Lower lobe of right lung (tissue), 2 donors: ENCODE measurements around the gene COL11A1. TPM values are rescaled to one million over a fixed set of nuclear protein-coding genes. Genes with fewer than 3 reads are reported as not detected.

Experiments
- ATAC-seq, 2 donors: fragments of 200-7000 bp; cut with Tn5 transposase; one replicate each; pipeline ENCODE4 v1.9.1; 2020 to 2022; ENCODE audit warnings: mild to moderate bottlenecking in 2 of 2, moderate library complexity in 2 of 2
- DNase-seq: peaks from one replicate; pipeline ENCODE4 v3.0.0-alpha.2; 2020
- H3K27ac ChIP-seq: fragments of 200-600 bp; one replicate; pipeline ENCODE4 v1.8.0; 2022
- H3K27me3 ChIP-seq: fragments of 200-600 bp; one replicate; pipeline ENCODE4 v1.8.0; 2022; ENCODE audit warnings: low read depth
- H3K36me3 ChIP-seq: fragments of 200-600 bp; one replicate; pipeline ENCODE4 v1.8.0; 2022; ENCODE audit warnings: mild to moderate bottlenecking
- H3K4me1 ChIP-seq: fragments of 200-600 bp; one replicate; pipeline ENCODE4 v1.8.0; 2022
- H3K4me3 ChIP-seq: fragments of 200-600 bp; one replicate; pipeline ENCODE4 v1.8.0; 2022; ENCODE audit warnings: mild to moderate bottlenecking
- H3K9me3 ChIP-seq: fragments of 200-600 bp; one replicate; pipeline ENCODE4 v1.8.0; 2022
- CTCF ChIP-seq: fragments of 200-600 bp; IDR thresholded peaks from one replicate; pipeline ENCODE4 v1.8.0; 2022; ENCODE audit warnings: antibody characterized with exemption, mild to moderate bottlenecking
- intact Hi-C: fragments of 100-400 bp; cut with DNase I; formaldehyde crosslinking; loops from one replicate; pipeline ENCODE4 v1.11.0; 2022
- total RNA-seq: library from RNA; stranded (reverse); fragmentation: NEBNext Ultra II Directional; extraction: Animal tissue kit (Norgen Biotek cat#: 25700); gene quantifications from one replicate; pipeline ENCODE4 v1.2.1, GENCODE V29; 2021
- donor health status: DM: no; HTN: yes; CAD: no; lungs with severe emphysema.

COL11A1 gene
- total RNA-seq, 1 donor from 2014 or later: 0.56 TPM

DNA sequence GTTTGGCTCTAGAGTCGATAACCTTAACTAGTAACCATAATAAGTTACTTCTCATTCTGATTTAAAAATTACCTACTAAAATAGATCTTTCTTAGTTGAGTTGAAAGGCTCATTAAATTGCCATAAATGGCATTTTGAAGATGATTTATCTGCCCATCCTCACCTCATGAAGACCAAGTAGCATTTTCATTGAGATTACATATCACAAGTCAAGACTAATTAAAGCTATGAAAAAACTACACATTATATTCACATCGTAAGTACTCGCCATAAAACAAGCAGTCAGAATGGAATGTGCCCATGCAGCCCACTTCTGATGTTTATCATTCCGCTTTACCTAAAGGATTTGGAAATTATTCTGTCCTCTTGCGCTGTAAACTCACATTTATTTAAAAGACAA, 212.0 kb downstream of the COL11A1 start:
- no peaks in the 10 kb centered on the region for H3K4me1 ChIP-seq
- H3K9me3 ChIP-seq: no peaks in the 10 kb centered on the region
- ATAC-seq (no peak), DNase-seq (no peak)
- intact Hi-C loops: no loop called here
- no peak for TF ChIP-seq CTCF
- no peak overlapping the region for H3K4me3 ChIP-seq
- no peaks in the 10 kb centered on the region for H3K36me3 ChIP-seq
- no peak overlapping the region for H3K27ac ChIP-seq
- no peaks in the 10 kb centered on the region for H3K27me3 ChIP-seq

- no peak overlapping the region for H3K27ac ChIP-seq
- H3K4me3 ChIP-seq: no peak overlapping the region
- H3K4me1 ChIP-seq: no peaks in the 10 kb centered on the region
- TF ChIP-seq CTCF: no peak
- no peaks in the 10 kb centered on the region for H3K36me3 ChIP-seq
- no peak for ATAC-seq
- no peaks in the 10 kb centered on the region for H3K9me3 ChIP-seq
- H3K27me3 ChIP-seq: no peaks in the 10 kb centered on the region
- no peak for DNase-seq
- intact Hi-C loops: no loop called here
Measured at GRCh38 chr1:102891868-102892625, 216.3 kb downstream of the COL11A1 start.

DNA sequence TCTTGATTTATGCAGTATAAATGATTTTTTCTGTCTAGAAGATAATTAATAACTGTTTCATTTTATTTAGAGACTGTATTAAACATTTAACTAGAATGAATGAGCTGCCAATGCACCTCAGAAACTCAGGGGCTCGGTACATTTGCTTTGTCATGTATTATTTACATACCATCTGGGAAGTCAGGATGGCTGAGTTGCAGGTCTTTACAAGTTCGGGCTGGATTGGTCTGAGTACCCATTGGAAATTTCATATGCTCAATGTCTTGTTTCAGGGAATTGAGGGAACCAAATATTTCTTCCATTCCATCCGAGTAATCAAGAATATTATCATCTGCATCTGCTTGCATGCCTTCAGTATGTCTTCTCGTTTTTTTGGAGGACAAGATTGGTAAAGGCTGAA, 221.7 kb downstream of the COL11A1 start:
- H3K27me3 ChIP-seq: no peaks in the 10 kb centered on the region
- H3K9me3 ChIP-seq: no peaks in the 10 kb centered on the region
- no peak for TF ChIP-seq CTCF
- DNase-seq: no peak
- no peak overlapping the region for H3K27ac ChIP-seq
- no peaks in the 10 kb centered on the region for H3K4me1 ChIP-seq
- ATAC-seq: no peak
- intact Hi-C loops: no loop called here
- no peak overlapping the region for H3K4me3 ChIP-seq
- no peaks in the 10 kb centered on the region for H3K36me3 ChIP-seq

DNA sequence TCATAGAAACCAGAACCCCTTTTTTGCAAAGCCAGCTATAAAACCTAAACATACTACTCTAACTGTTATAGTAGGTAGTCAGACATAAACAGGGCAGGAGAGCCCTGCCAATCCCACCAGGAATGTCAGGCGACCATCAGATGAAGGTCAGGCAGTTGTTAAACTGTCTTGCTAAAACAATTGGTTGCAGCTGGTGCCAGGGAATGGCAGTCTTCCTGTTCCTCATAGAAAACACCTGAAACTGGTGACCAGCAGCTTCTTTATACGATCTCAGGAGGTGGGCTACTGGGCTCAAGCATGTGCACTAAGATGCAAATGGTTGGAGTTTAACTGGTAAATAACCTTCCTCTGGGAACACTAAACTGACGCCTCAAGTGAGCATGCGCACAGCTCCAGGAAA, 224.1 kb downstream of the COL11A1 start:
- Histone ChIP-seq H3K4me3 (no peak overlapping the region), H3K4me1 (no peaks in the 10 kb centered on the region), H3K27me3 (no peaks in the 10 kb centered on the region), H3K27ac (no peak overlapping the region), H3K9me3 (no peaks in the 10 kb centered on the region), H3K36me3 (no peaks in the 10 kb centered on the region)
- no peak for TF ChIP-seq CTCF
- DNase-seq (no peak), ATAC-seq (no peak)
- intact Hi-C loops: no loop called here

- no peaks in the 10 kb centered on the region for H3K9me3 ChIP-seq
- no peak for DNase-seq
- H3K4me3 ChIP-seq: no peak overlapping the region
- intact Hi-C loops: no loop called here
- no peaks in the 10 kb centered on the region for H3K4me1 ChIP-seq
- H3K27ac ChIP-seq: no peak overlapping the region
- no peaks in the 10 kb centered on the region for H3K36me3 ChIP-seq
- ATAC-seq: no peak
- no peaks in the 10 kb centered on the region for H3K27me3 ChIP-seq
- no peak for TF ChIP-seq CTCF
Measured at GRCh38 chr1:102879439-102879993, 228.8 kb downstream of the COL11A1 start.
